Coronary artery (tissue), 2 donors: ENCODE data around the gene RAD17.
"Not testable (repeated sequence)": the region's sequence is repeated elsewhere in the genome, so short reads cannot be mapped to it uniquely, and the experiment has no call there.

Experiments
- DNase-seq: peaks from one replicate; pipeline ENCODE4 v3.0.0-alpha.2; 2017; ENCODE audit warnings: low spot score
- H3K27ac ChIP-seq, 2 donors: fragments of 200-600 bp; sonication (generic); one replicate each; pipeline ENCODE4 v1.5.1; 2016 to 2019
- H3K4me3 ChIP-seq: fragments of 200-600 bp; sonication (generic); 2 replicates; pipeline ENCODE4 v1.5.1; 2016; ENCODE audit warnings: mild to moderate bottlenecking, moderate library complexity
- CTCF ChIP-seq: fragments of 200-600 bp; sonication (generic); IDR thresholded peaks from one replicate; pipeline ENCODE4 v1.5.1; 2019; ENCODE audit warnings: antibody characterized with exemption

RAD17 gene

GRCh38 chr5:69431424-69432303, 62.0 kb downstream of the RAD17 start:
- DNase-seq: no peak
- H3K4me3 ChIP-seq: no peak overlapping the region
- no peak overlapping the region for H3K27ac ChIP-seq
- no peak for TF ChIP-seq CTCF

- DNase-seq: no peak
- no peak overlapping the region for H3K4me3 ChIP-seq
- no peak overlapping the region for H3K27ac ChIP-seq
- TF ChIP-seq CTCF: no peak
Observed at GRCh38 chr5:69432412-69433206, 63.0 kb downstream of the RAD17 start.

- H3K4me3 ChIP-seq, DNase-seq, H3K27ac ChIP-seq: not testable (repeated sequence)
Observed at GRCh38 chr5:69435276-69435884, 65.8 kb downstream of the RAD17 start.

- no peak for DNase-seq
- H3K27ac ChIP-seq: no peak overlapping the region
- TF ChIP-seq CTCF: no peak
- no peak overlapping the region for H3K4me3 ChIP-seq
Observed at GRCh38 chr5:69444127-69444754, 74.6 kb downstream of the RAD17 start.

GRCh38 chr5:69449511-69449910, 79.9 kb downstream of the RAD17 start:
- no peak for TF ChIP-seq CTCF
- Histone ChIP-seq H3K27ac (no peak overlapping the region), H3K4me3 (no peak overlapping the region)
- no peak for DNase-seq

- no peak for TF ChIP-seq CTCF
- Histone ChIP-seq H3K27ac (no peak overlapping the region), H3K4me3 (no peak overlapping the region)
- no peak for DNase-seq
Observed at GRCh38 chr5:69450116-69450515, 80.5 kb downstream of the RAD17 start.

- not testable (repeated sequence) for H3K4me3 ChIP-seq, DNase-seq, H3K27ac ChIP-seq
Observed at GRCh38 chr5:69450527-69450926, 80.9 kb downstream of the RAD17 start.
